Kidney (tissue), 14 donors: ENCODE data around the gene DNAL1. TPM values are rescaled to one million over a fixed set of nuclear protein-coding genes. Genes with fewer than 3 reads are reported as not detected.

Source experiments
- DNase-seq, 5 donors: peaks; one replicate each; pipeline ENCODE4 v3.0.0-alpha.2; 2013 to 2020
- FAIRE-seq: peaks from 2 replicates; lab custom pipeline; 2012; peaks lifted over from hg19 to GRCh38; lab: Jason Lieb, UNC
- H3K27ac ChIP-seq, 2 donors: one replicate each; pipeline ENCODE4 v1.7.0; 2013; ENCODE audit warnings: low read depth in 2 of 2, low read length in 2 of 2, inconsistent platforms in 1 of 2
- H3K27me3 ChIP-seq: one replicate; pipeline ENCODE4 v1.7.1; 2013; ENCODE audit warnings: low read length, inconsistent platforms; ENCODE audit not compliant: control insufficient read depth, insufficient read depth
- H3K36me3 ChIP-seq, 3 donors: one replicate each; pipeline versions ENCODE4 v1.7.0 to v1.7.1; 2013; ENCODE audit warnings: low read length in 3 of 3, control low read depth in 1 of 3, inconsistent platforms in 1 of 3; ENCODE audit not compliant: insufficient read depth in 3 of 3, control insufficient read depth in 2 of 3
- H3K4me1 ChIP-seq, 3 donors: one replicate each; pipeline versions ENCODE4 v1.7.0 to v1.7.1; 2013; ENCODE audit warnings: low read length in 3 of 3, inconsistent platforms in 1 of 3, low read depth in 1 of 3; ENCODE audit not compliant: control insufficient read depth in 2 of 3, insufficient read depth in 2 of 3
- H3K4me3 ChIP-seq, 3 donors: one replicate each; pipeline versions ENCODE4 v1.7.0 to v1.8.1; 2013; ENCODE audit warnings: low read length in 3 of 3, control low read depth in 1 of 3, inconsistent platforms in 1 of 3
- H3K9ac ChIP-seq, 3 donors: one replicate each; pipeline versions ENCODE4 v1.7.0 to v1.7.1; 2013; ENCODE audit warnings: low read length in 3 of 3, control low read depth in 1 of 3, inconsistent platforms in 1 of 3
- H3K9me3 ChIP-seq, 3 donors: one replicate each; pipeline versions ENCODE4 v1.7.0 to v1.7.1; 2013; ENCODE audit warnings: low read length in 3 of 3, control low read depth in 1 of 3, inconsistent platforms in 1 of 3; ENCODE audit not compliant: control insufficient read depth in 2 of 3, insufficient read depth in 1 of 3
- CTCF ChIP-seq: IDR thresholded peaks from 3 replicates; pipeline ENCODE4 v1.5.1; 2012; ENCODE audit warnings: mild to moderate bottlenecking, moderate library complexity, borderline replicate concordance; ENCODE audit not compliant: insufficient read depth; ENCODE audit errors: extremely low read depth
- intact Hi-C: fragments of 100-400 bp; cut with DNase I; formaldehyde crosslinking; loops from one replicate; pipeline ENCODE4 v1.11.1; 2022
- polyA plus RNA-seq: library from polyadenylated mRNA; stranded (reverse); fragments of 350-450 nt; fragmentation: Illumina TruSeq; extraction: RNeasy Lipid Tissue Mini Kit (QIAGEN cat#74804); gene quantifications from one replicate; pipeline ENCODE4 v1.2.3, GENCODE V29; 2014; ENCODE audit warnings: low read depth, low replicate concordance; ENCODE audit not compliant: insufficient read depth
- total RNA-seq: library from RNA; stranded (reverse); fragmentation: NEBNext Ultra II Directional; extraction: Animal tissue kit (Norgen Biotek cat#: 25700); gene quantifications from one replicate; pipeline ENCODE4 v1.2.1, GENCODE V29; 2021
- donor health status: control.
- donor health status: control.
- donor health status: control.
- donor health status: control.
- donor health status: control.
- donor health status: DM: yes; HTN: yes; CAD: no.
- donor health status: Normal renal cell carcinoma (clear cell type).

Gene DNAL1
- total and polyA plus RNA-seq, 2 donors from 2014 or later = 9.3 to 32.3 TPM

DNA sequence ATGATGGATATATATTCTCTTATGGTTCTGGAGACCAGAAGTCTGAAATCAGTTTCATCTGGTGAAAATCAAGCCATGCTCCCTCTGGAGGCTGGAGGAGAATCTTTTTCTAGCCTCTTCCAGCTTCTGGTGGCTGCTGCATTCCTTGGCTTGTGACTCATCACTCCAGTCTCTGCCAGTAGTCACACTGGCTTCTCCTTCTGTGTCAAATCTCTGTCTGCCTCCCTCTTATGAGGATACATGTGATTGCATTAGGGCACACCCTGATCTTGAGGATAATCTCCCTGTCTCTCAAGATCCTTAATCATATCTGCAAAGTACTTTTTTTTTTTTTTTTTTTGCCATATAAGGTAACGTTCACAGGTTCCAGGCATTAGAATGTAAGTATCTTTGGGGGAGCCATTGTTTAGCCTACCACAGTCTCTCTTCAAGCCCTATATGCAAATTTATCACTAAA lies 17.7 kb downstream of the DNAL1 start:
- Histone ChIP-seq H3K27ac (no peak overlapping the region), H3K4me3 (no peak overlapping the region), H3K36me3 (peaks cover 0 to 14% (median 3%) of the 10 kb centered on the region in 3 donors), H3K9me3 (no peaks in the 10 kb centered on the region), H3K9ac (no peak overlapping the region), H3K4me1 (no peaks in the 10 kb centered on the region), H3K27me3 (no peaks in the 10 kb centered on the region)
- intact Hi-C loops = no loop called here
- DNase-seq = no peak
- no peak for TF ChIP-seq CTCF
- FAIRE-seq = no peak

GRCh38 chr14:73663548-73664212 lies 18.9 kb downstream of the DNAL1 start:
- H3K27me3 ChIP-seq = no peaks in the 10 kb centered on the region
- peaks cover 0 to 14% (median 3%) of the 10 kb centered on the region in 3 donors for H3K36me3 ChIP-seq
- no peak for DNase-seq
- H3K9ac ChIP-seq = no peak overlapping the region
- no peaks in the 10 kb centered on the region for H3K4me1 ChIP-seq
- no peak overlapping the region for H3K4me3 ChIP-seq
- no peak for TF ChIP-seq CTCF
- no peak for FAIRE-seq
- H3K9me3 ChIP-seq = no peaks in the 10 kb centered on the region
- intact Hi-C loops = no loop called here
- no peak overlapping the region for H3K27ac ChIP-seq

- intact Hi-C loops = no loop called here
- DNase-seq (no peak), FAIRE-seq (no peak)
- no peak for TF ChIP-seq CTCF
- Histone ChIP-seq H3K9me3 (no peaks in the 10 kb centered on the region), H3K9ac (no peak overlapping the region), H3K27ac (no peak overlapping the region), H3K4me1 (no peaks in the 10 kb centered on the region), H3K27me3 (no peaks in the 10 kb centered on the region), H3K4me3 (no peak overlapping the region), H3K36me3 (peaks cover 0 to 14% (median 3%) of the 10 kb centered on the region in 3 donors)
Observed at GRCh38 chr14:73665130-73665529, 20.3 kb downstream of the DNAL1 start.

DNA sequence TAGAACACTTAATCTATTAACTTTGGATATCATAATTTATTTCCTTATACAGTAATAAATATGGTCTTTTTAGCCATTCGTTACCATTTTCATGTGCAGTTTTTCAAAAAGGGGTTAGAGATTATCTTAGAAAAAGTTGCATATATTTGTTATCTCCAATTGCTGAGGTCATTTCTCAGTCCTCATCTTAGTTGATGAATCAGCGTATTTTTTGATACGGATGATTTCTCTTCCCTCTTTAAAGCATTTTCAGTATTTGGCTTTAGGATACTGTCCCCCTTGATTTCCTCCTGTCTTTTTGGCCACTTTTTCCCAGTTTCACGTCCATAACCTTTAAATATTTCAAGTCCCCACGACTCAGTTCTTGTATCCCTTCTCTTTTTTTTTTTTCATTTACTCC lies 21.8 kb downstream of the DNAL1 start:
- H3K4me3 ChIP-seq = no peak overlapping the region
- TF ChIP-seq CTCF = no peak
- DNase-seq (no peak), FAIRE-seq (no peak)
- H3K36me3 ChIP-seq = peaks cover 0 to 9% (median 3%) of the 10 kb centered on the region in 3 donors
- H3K27ac ChIP-seq = no peak overlapping the region
- H3K27me3 ChIP-seq = no peaks in the 10 kb centered on the region
- H3K9ac ChIP-seq = no peak overlapping the region
- no peaks in the 10 kb centered on the region for H3K9me3 ChIP-seq
- intact Hi-C loops = no loop called here
- no peaks in the 10 kb centered on the region for H3K4me1 ChIP-seq
